Endothelial cell of umbilical vein (primary cell): ENCODE measurements around the gene PTPN14. TPM values are rescaled to one million over a fixed set of nuclear protein-coding genes. Genes with fewer than 3 reads are reported as not detected.

Experiments
- BruUV-seq: library from RNA; stranded (reverse); fragments of 400-500 nt; replicated peaks from 2 replicates; lab custom pipeline; 2021; lab: Mats Ljungman, UMichigan
- CTCF ChIA-PET: fragments of 300-600, 350-600 bp; sonication (Branson Sonifier 250); formaldehyde crosslinking; loops from one replicate; lab custom pipeline; 2021; ENCODE audit warnings: antibody characterized with exemption, inconsistent platforms; lab: Charles Lee
- POLR2A ChIA-PET: fragments of 300-600, 350-600 bp; sonication (Branson Sonifier 250); formaldehyde crosslinking; loops from one replicate; lab custom pipeline; 2021; ENCODE audit warnings: antibody characterized with exemption, inconsistent platforms; lab: Charles Lee
- DNase-seq: peaks from one replicate; pipeline ENCODE4 v3.0.0-alpha.2; 2011; ENCODE audit warnings: low read depth, low spot score
- FAIRE-seq: peaks from 2 replicates; lab custom pipeline; 2011; peaks lifted over from hg19 to GRCh38; lab: Jason Lieb, UNC
- H2AFZ ChIP-seq: 2 replicates; pipeline ENCODE4 v1.6.0; 2012; ENCODE audit warnings: low read depth, low read length, control low read depth, inconsistent platforms
- H3K27ac ChIP-seq: 2 replicates; pipeline ENCODE4 v1.5.1; 2011; ENCODE audit warnings: low read depth, mild to moderate bottlenecking, control low read depth, low read length, moderate library complexity; ENCODE audit not compliant: insufficient read depth
- H3K27me3 ChIP-seq, 2 experiments: 2 replicates each; pipeline versions ENCODE4 v1.6.0 to v1.6.1; 2011; ENCODE audit warnings: low read length in 2 of 2, mixed read lengths in 1 of 2; ENCODE audit not compliant: control insufficient read depth in 2 of 2, insufficient read depth in 2 of 2
- H3K36me3 ChIP-seq, 2 experiments: 2 replicates in 1 of 2; 3 replicates in 1 of 2; pipeline ENCODE4 v1.5.1; 2011; ENCODE audit warnings: low read length in 2 of 2, mild to moderate bottlenecking in 1 of 2, moderate library complexity in 1 of 2; ENCODE audit not compliant: control insufficient read depth in 2 of 2, insufficient read depth in 2 of 2; ENCODE audit errors: extremely low read depth in 1 of 2
- H3K4me1 ChIP-seq: 3 replicates; pipeline ENCODE4 v1.5.1; 2011; ENCODE audit warnings: mild to moderate bottlenecking, low read length; ENCODE audit not compliant: control insufficient read depth, insufficient read depth; ENCODE audit errors: extremely low read depth
- H3K4me2 ChIP-seq: 2 replicates; pipeline ENCODE4 v1.6.1; 2011; ENCODE audit warnings: low read length, control low read depth, mixed read lengths; ENCODE audit not compliant: insufficient read depth
- H3K4me3 ChIP-seq, 3 experiments: fragments of 200-600 bp in 1 of 3; sonication (generic), shearing (Covaris generic) in 1 of 3; replicated peaks in 1 of 3; 2 replicates each; pipeline ENCODE4 v1.5.1; 2011 to 2016; ENCODE audit warnings: control low read depth in 3 of 3, low read length in 3 of 3, mild to moderate bottlenecking in 2 of 3, inconsistent platforms in 1 of 3, low read depth in 1 of 3, moderate library complexity in 1 of 3; ENCODE audit not compliant: insufficient read depth in 1 of 3
- H3K79me2 ChIP-seq: 2 replicates; pipeline ENCODE4 v1.6.0; 2012; ENCODE audit warnings: low read length, inconsistent platforms; ENCODE audit not compliant: control insufficient read depth, insufficient read depth
- H3K9ac ChIP-seq: replicated peaks from 2 replicates; pipeline ENCODE3; 2011; ENCODE audit warnings: low read length, control low read depth; ENCODE audit not compliant: insufficient read depth; ENCODE audit errors: extremely low read depth
- H3K9me1 ChIP-seq: replicated peaks from 3 replicates; pipeline ENCODE4 v1.6.0; 2011; ENCODE audit warnings: mild to moderate bottlenecking, low read length; ENCODE audit not compliant: control insufficient read depth, insufficient read depth; ENCODE audit errors: extremely low read depth
- H3K9me3 ChIP-seq: replicated peaks from 2 replicates; pipeline ENCODE4 v1.5.1; 2012; ENCODE audit warnings: low read length, inconsistent platforms; ENCODE audit not compliant: control insufficient read depth, insufficient read depth
- H4K20me1 ChIP-seq: replicated peaks from 2 replicates; pipeline ENCODE3; 2011; ENCODE audit warnings: mild to moderate bottlenecking, low read length; ENCODE audit not compliant: control insufficient read depth, insufficient read depth; ENCODE audit errors: extremely low read depth
- EZH2 ChIP-seq: IDR thresholded peaks from 2 replicates; pipeline ENCODE4 v1.6.1; 2012; ENCODE audit warnings: borderline replicate concordance, low read depth, mild to moderate bottlenecking, moderate library complexity, low read length, inconsistent platforms; ENCODE audit not compliant: severe bottlenecking
- FOS ChIP-seq: IDR thresholded peaks from 2 replicates; pipeline ENCODE4 v1.6.1; 2011; ENCODE audit warnings: mild to moderate bottlenecking, low read length, moderate library complexity, borderline replicate concordance; ENCODE audit not compliant: insufficient read depth
- GATA2 ChIP-seq: IDR thresholded peaks from 2 replicates; pipeline ENCODE4 v1.7.0; 2011; ENCODE audit warnings: low read depth, mild to moderate bottlenecking, moderate library complexity, mixed read lengths, low read length; ENCODE audit not compliant: insufficient read length, insufficient read depth
- JUN ChIP-seq: IDR thresholded peaks from 2 replicates; pipeline ENCODE4 v1.6.1; 2011; ENCODE audit warnings: borderline replicate concordance, low read depth; ENCODE audit not compliant: insufficient read length, insufficient read depth
- MYC ChIP-seq: IDR thresholded peaks from one replicate; pipeline ENCODE4 v1.6.1; 2011; ENCODE audit warnings: mild to moderate bottlenecking, low read depth, low read length
- POLR2A ChIP-seq: IDR thresholded peaks from 2 replicates; pipeline ENCODE4 v1.6.1; 2012; ENCODE audit warnings: low read depth, mild to moderate bottlenecking, control low read depth, low read length
- POLR2AphosphoS5 ChIP-seq: IDR thresholded peaks from 2 replicates; pipeline ENCODE4 v1.6.1; 2012; ENCODE audit warnings: low read depth, mild to moderate bottlenecking, control low read depth, low read length, moderate library complexity; ENCODE audit not compliant: insufficient read depth
- dilution Hi-C: fragments of 300-500 bp; cut with MboI; formaldehyde crosslinking; loops from one replicate; pipeline ENCODE4 v1.15.0; 2019; ENCODE audit warnings: low sequenced_read_pairs; ENCODE audit not compliant: extremely low pct_ligation_motif_present
- intact Hi-C: fragments of 100-400 bp; cut with micrococcal nuclease; formaldehyde crosslinking; loops from one replicate; pipeline ENCODE4 v1.10.0; 2022
- polyA plus RNA-seq, 4 experiments: library from polyadenylated mRNA; depleted of rRNA in 3 of 4; stranded (reverse) in 3 of 4; unstranded in 1 of 4; fragments of >200 nt; gene quantifications; 2 replicates each; pipeline versions ENCODE4 v1.2.1 to v1.2.3, GENCODE V29; 2011 to 2012; ENCODE audit warnings: missing spikeins in 1 of 4
- total RNA-seq: library from RNA; stranded (reverse); gene quantifications from 2 replicates; pipeline ENCODE4 v1.2.3, GENCODE V29; 2021
- TF ChIP-seq, protein P1 (sequence below), 2 donors: IDR thresholded peaks; 1 replicate in 1 of 2; 2 replicates in 1 of 2; pipeline ENCODE4 v1.5.1; 2011; ENCODE audit warnings: low read length in 2 of 2, mild to moderate bottlenecking in 2 of 2, moderate library complexity in 2 of 2, control low read depth in 1 of 2, inconsistent platforms in 1 of 2, low read depth in 1 of 2; ENCODE audit not compliant: insufficient read depth in 1 of 2; ENCODE audit errors: extremely low read depth in 1 of 2
- TF ChIP-seq, protein P2 (sequence below): IDR thresholded peaks from 2 replicates; pipeline ENCODE4 v1.6.1; 2011; ENCODE audit not compliant: insufficient read depth, insufficient read length

PTPN14 gene
- total and polyA plus RNA-seq, 2 donors (not counting 3 experiments of a cell fraction or from before 2014, with no cell fraction given) = 18.5 to 93.0 TPM

DNA sequence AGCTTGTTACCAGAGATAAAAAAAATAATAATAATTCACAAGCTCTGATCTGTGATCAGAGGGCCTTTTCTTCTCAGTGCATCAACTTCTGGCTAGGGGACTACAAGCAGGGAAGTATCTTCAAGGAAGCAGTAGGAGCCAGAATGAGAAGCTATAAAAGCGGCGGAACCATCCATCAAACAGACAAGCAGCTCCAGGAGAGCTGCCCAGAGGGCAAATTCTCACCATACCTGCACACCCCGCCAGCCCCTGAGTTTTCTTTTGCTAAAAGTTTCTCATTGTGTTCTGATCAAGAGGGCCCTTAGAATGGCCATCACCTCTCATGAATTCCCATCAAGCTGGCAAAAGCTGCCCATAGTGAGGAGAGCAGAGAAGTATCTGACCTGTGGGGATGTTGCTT, 171.0 kb downstream of the PTPN14 start:
- FAIRE-seq (no peak), DNase-seq (no peak)
- Histone ChIP-seq H3K9me3 (no peaks in the 10 kb centered on the region), H3K36me3 (peaks cover 27 to 28% of the 10 kb centered on the region in 2 experiments), H2AFZ (no peak overlapping the region), H3K9ac (no peak overlapping the region), H3K27ac (no peak overlapping the region), H3K79me2 (peaks cover 2% of the 10 kb centered on the region), H3K4me1 (no peaks in the 10 kb centered on the region), H3K4me3 (no peak overlapping the region), H3K4me2 (no peak overlapping the region), H4K20me1 (no peaks in the 10 kb centered on the region), H3K27me3 (no peaks in the 10 kb centered on the region), H3K9me1 (no peaks in the 10 kb centered on the region)
- BruUV-seq = no TSS peak
- no peak for TF ChIP-seq MYC
- no peak for TF ChIP-seq EZH2
- TF ChIP-seq, protein P1, sequence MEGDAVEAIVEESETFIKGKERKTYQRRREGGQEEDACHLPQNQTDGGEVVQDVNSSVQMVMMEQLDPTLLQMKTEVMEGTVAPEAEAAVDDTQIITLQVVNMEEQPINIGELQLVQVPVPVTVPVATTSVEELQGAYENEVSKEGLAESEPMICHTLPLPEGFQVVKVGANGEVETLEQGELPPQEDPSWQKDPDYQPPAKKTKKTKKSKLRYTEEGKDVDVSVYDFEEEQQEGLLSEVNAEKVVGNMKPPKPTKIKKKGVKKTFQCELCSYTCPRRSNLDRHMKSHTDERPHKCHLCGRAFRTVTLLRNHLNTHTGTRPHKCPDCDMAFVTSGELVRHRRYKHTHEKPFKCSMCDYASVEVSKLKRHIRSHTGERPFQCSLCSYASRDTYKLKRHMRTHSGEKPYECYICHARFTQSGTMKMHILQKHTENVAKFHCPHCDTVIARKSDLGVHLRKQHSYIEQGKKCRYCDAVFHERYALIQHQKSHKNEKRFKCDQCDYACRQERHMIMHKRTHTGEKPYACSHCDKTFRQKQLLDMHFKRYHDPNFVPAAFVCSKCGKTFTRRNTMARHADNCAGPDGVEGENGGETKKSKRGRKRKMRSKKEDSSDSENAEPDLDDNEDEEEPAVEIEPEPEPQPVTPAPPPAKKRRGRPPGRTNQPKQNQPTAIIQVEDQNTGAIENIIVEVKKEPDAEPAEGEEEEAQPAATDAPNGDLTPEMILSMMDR (IDR thresholded peaks at IDR 0.05; ENCODE audit: extremely low read depth in 1 of 2, insufficient read depth in 1 of 2, low read depth in 1 of 2, low read length in 2 of 2) = no peak
- TF ChIP-seq GATA2 = no peak
- no peak for TF ChIP-seq JUN
- TF ChIP-seq POLR2AphosphoS5 = no peak
- no peak for TF ChIP-seq FOS
- TF ChIP-seq, protein P2, sequence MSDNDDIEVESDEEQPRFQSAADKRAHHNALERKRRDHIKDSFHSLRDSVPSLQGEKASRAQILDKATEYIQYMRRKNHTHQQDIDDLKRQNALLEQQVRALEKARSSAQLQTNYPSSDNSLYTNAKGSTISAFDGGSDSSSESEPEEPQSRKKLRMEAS = no peak
- TF ChIP-seq POLR2A = no peak
- ChIA-PET POLR2A (no interaction called here), CTCF (interaction anchor here (0.9 to 3.4 kb wide), 4 partner anchors 25 to 204 kb away, joined by 3 to 17 read pairs (median 3); no protein-coding TSS in a partner anchor)
- dilution Hi-C loops (no loop called here), intact Hi-C loops (no loop called here)
